GM12878 (cell line): ENCODE measurements around the gene AP4E1. TPM values are rescaled to one million over a fixed set of nuclear protein-coding genes. Genes with fewer than 3 reads are reported as not detected.
A peak's percentile ranks its signal among the peaks of the same experiment; 100 is the strongest.

ENCODE experiments used
- ATAC-seq: fragments of 200-7000 bp; cut with Tn5 transposase; 3 replicates; pipeline ENCODE4 v1.9.1; 2020; ENCODE audit warnings: mild to moderate bottlenecking, moderate library complexity
- BruUV-seq: library from RNA; stranded (reverse); fragments of 400-500 nt; replicated peaks from 2 replicates; lab custom pipeline; 2021; lab: Mats Ljungman, UMichigan
- CTCF ChIA-PET: fragments of 300-600 bp; sonication (Branson Sonifier 250); formaldehyde crosslinking; extraction: SDS; loops from one replicate; lab custom pipeline; 2021; ENCODE audit warnings: inconsistent platforms; lab: Yijun Ruan, JAX
- POLR2A ChIA-PET: fragments of 350-600 bp; formaldehyde crosslinking; extraction: SDS; loops from one replicate; lab custom pipeline; 2021; ENCODE audit warnings: inconsistent platforms; lab: Charles Lee
- RAD21 ChIA-PET: fragments of 300-600 bp; sonication (Branson Sonifier 250); formaldehyde crosslinking; loops from one replicate; lab custom pipeline; 2023; ENCODE audit warnings: antibody characterized with exemption; ENCODE audit not compliant: unreplicated experiment; lab: Charles Lee
- SMC1A ChIA-PET: fragments of 300-600 bp; sonication (Branson Sonifier 250); formaldehyde crosslinking; loops from one replicate; lab custom pipeline; 2023; ENCODE audit not compliant: unreplicated experiment, uncharacterized antibody; lab: Charles Lee
- DNase-seq: peaks from one replicate; pipeline ENCODE4 v3.0.0-alpha.2; 2011; ENCODE audit warnings: low read depth, low spot score
- FAIRE-seq: peaks from 3 replicates; lab custom pipeline; 2011; peaks lifted over from hg19 to GRCh38; lab: Jason Lieb, UNC
- H2AFZ ChIP-seq: 2 replicates; pipeline ENCODE4 v1.6.0; 2011; ENCODE audit warnings: low read depth, low read length, control low read depth; ENCODE audit not compliant: control insufficient read depth
- H3K27ac ChIP-seq: 2 replicates; pipeline ENCODE4 v1.5.1; 2011; ENCODE audit warnings: control low read depth; ENCODE audit not compliant: control insufficient read depth, insufficient read depth
- H3K27me3 ChIP-seq, 2 experiments: replicated peaks in 1 of 2; 2 replicates each; pipeline versions ENCODE4 v1.6.0 to v1.6.1; 2011; ENCODE audit warnings: low read length in 1 of 2; ENCODE audit not compliant: control insufficient read depth in 2 of 2, insufficient read depth in 2 of 2
- H3K36me3 ChIP-seq, 2 experiments: 2 replicates each; pipeline ENCODE4 v1.5.1; 2011; ENCODE audit warnings: low read length in 1 of 2; ENCODE audit not compliant: control insufficient read depth in 2 of 2, insufficient read depth in 2 of 2
- H3K4me1 ChIP-seq: 2 replicates; pipeline ENCODE4 v1.6.1; 2011; ENCODE audit warnings: mild to moderate bottlenecking, low read length, moderate library complexity, mixed read lengths; ENCODE audit not compliant: control insufficient read depth, insufficient read depth
- H3K4me2 ChIP-seq: 2 replicates; pipeline ENCODE4 v1.6.0; 2011; ENCODE audit warnings: control low read depth; ENCODE audit not compliant: control insufficient read depth, insufficient read depth
- H3K4me3 ChIP-seq: fragments of 200-600 bp; sonication (generic); 2 replicates; pipeline ENCODE4 v1.5.1; 2016
- H3K79me2 ChIP-seq: 2 replicates; pipeline ENCODE4 v1.6.0; 2011; ENCODE audit warnings: low read length; ENCODE audit not compliant: control insufficient read depth, insufficient read depth
- H3K9ac ChIP-seq: 2 replicates; pipeline ENCODE4 v1.8.0; 2011; ENCODE audit warnings: low read length, control low read depth, mixed read lengths; ENCODE audit not compliant: control insufficient read depth, insufficient read depth
- H3K9me3 ChIP-seq: replicated peaks from 3 replicates; pipeline ENCODE4 v1.5.1; 2011; ENCODE audit warnings: mild to moderate bottlenecking, low read length; ENCODE audit not compliant: control insufficient read depth, insufficient read depth
- H4K20me1 ChIP-seq: 2 replicates; pipeline ENCODE4 v1.6.0; 2011; ENCODE audit not compliant: control insufficient read depth, insufficient read depth
- ZBED1 ChIP-seq: IDR thresholded peaks from 2 replicates; pipeline ENCODE4 v1.6.1; 2016; ENCODE audit warnings: borderline replicate concordance
- WGBS: methylation state at CpG from one replicate; pipeline ENCODE4 v1.1.6; 2016; ENCODE audit warnings: low lambda C conversion rate; ENCODE audit not compliant: insufficient replicate concordance, insufficient coverage; ENCODE audit errors: missing lambda C conversion rate; 5-methylcytosine and 5-hydroxymethylcytosine counted together
- in situ Hi-C: fragments of 300-500 bp; cut with MboI; formaldehyde crosslinking; loops from 9 replicates; pipeline ENCODE4 v1.14.3; 2018; ENCODE audit warnings: mixed read lengths
- intact Hi-C: fragments of 100-400 bp; cut with micrococcal nuclease; formaldehyde crosslinking; loops from one replicate; pipeline ENCODE4 v1.14.2; 2022; ENCODE audit not compliant: unreplicated experiment
- polyA plus RNA-seq, 11 experiments: library from polyadenylated mRNA; depleted of rRNA in 4 of 11; unstranded in 6 of 11; stranded (reverse) in 5 of 11; fragments of >200 nt; fragmentation: Nextera tagmentation in 4 of 11; fragmentation: Illumina TruSeq in 1 of 11; extraction: Ambion mirVana in 4 of 11; extraction: Trizol in 1 of 11; gene quantifications; 1 replicate in 1 of 11; 2 replicates in 10 of 11; pipeline versions ENCODE4 v1.2.1 to v1.2.3, GENCODE V29; 2011 to 2016; ENCODE audit warnings: inconsistent platforms in 2 of 11, missing spikeins in 2 of 11, low read depth in 1 of 11
- total RNA-seq, 4 experiments: library from RNA; depleted of rRNA in 3 of 4; stranded (reverse); fragments of >200 nt in 3 of 4; fragmentation: Illumina TruSeq in 1 of 4; extraction: Trizol in 1 of 4; gene quantifications; 2 replicates each; pipeline versions ENCODE4 v1.2.1 to v1.2.3, GENCODE V29; 2013 to 2021
- TF ChIP-seq, protein P1 (sequence below), 3 experiments: IDR thresholded peaks in 2 of 3; conservative IDR thresholded peaks in 1 of 3; 2 replicates each; pipeline ENCODE4 v1.5.1; 2011; ENCODE audit warnings: low read depth in 3 of 3, low read length in 3 of 3, mild to moderate bottlenecking in 3 of 3, control low read depth in 2 of 3, moderate library complexity in 2 of 3, inconsistent platforms in 1 of 3, mixed read lengths in 1 of 3; ENCODE audit not compliant: control insufficient read depth in 2 of 3, insufficient read depth in 1 of 3; ENCODE audit errors: extremely low read depth in 1 of 3
- TF ChIP-seq, protein P2 (sequence below): IDR thresholded peaks from 2 replicates; pipeline ENCODE4 v1.6.1; 2011; ENCODE audit warnings: low read depth, low read length, improper control_type of control experiment, borderline replicate concordance

The AP4E1 gene
- total and polyA plus RNA-seq, 10 of the 15 experiments (the other 5 are each of a cell fraction or from before 2014, with no cell fraction given) = 1.2 to 11.4 (median 6.7) TPM

DNA sequence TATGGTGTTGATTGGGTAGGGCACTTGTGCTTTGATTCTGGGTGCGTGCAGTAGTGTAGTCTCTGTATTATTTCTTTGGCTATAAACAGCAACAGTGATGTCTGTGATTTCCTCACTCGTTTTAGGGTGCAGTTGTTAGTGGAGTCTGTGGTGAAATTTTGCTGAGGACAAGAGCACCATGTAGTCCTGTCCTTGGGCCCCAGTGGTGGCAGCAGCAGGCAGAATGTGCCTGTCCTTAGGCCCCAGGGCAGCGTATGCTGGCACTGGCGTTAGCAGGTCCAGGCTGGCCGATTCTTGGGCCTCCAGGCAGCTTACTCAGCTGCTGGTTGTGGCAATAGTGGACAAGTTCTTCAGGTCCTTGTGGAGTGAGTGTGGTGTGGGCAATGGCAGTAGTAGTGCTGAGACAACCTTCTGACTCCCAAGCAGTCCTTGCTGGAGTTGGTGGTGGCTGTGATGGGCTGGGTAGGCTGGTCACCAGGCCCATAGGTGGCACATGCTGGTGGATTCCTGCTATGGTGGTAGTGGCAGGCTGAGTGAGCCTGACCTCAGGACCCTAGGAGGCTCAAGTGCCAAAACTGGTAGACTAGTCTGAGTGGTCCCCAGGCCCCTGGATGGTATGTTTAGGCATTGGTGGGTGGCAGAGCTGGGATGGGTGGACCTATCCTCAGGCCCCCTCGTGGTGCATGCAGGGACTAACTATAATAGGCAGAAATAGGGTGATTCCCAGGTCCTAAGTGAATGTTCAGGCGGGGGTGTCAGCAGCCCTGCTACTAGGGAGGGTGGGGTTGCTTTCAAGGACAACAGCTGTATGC lies 129.9 kb downstream of the AP4E1 start:
- no peaks in the 10 kb centered on the region for H3K27me3 ChIP-seq
- ChIA-PET SMC1A (no interaction called here), CTCF (no interaction called here), RAD21 (no interaction called here), POLR2A (no interaction called here)
- H3K27ac ChIP-seq = no peak overlapping the region
- H3K9ac ChIP-seq = no peak overlapping the region
- no peak for DNase-seq
- H3K4me2 ChIP-seq = no peak overlapping the region
- no peak overlapping the region for H2AFZ ChIP-seq
- no peak; the same call in 2 of the 3 replicates for ATAC-seq
- no peak overlapping the region for H3K4me3 ChIP-seq
- in situ Hi-C loops (no loop called here), intact Hi-C loops (no loop called here)
- no TSS peak for BruUV-seq
- WGBS = 39% methylated on average over 7 of the region's 7 CpGs
- H3K79me2 ChIP-seq = no peaks in the 10 kb centered on the region
- TF ChIP-seq, protein P1, sequence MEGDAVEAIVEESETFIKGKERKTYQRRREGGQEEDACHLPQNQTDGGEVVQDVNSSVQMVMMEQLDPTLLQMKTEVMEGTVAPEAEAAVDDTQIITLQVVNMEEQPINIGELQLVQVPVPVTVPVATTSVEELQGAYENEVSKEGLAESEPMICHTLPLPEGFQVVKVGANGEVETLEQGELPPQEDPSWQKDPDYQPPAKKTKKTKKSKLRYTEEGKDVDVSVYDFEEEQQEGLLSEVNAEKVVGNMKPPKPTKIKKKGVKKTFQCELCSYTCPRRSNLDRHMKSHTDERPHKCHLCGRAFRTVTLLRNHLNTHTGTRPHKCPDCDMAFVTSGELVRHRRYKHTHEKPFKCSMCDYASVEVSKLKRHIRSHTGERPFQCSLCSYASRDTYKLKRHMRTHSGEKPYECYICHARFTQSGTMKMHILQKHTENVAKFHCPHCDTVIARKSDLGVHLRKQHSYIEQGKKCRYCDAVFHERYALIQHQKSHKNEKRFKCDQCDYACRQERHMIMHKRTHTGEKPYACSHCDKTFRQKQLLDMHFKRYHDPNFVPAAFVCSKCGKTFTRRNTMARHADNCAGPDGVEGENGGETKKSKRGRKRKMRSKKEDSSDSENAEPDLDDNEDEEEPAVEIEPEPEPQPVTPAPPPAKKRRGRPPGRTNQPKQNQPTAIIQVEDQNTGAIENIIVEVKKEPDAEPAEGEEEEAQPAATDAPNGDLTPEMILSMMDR (IDR thresholded peaks at IDR 0.05 in 2 of 3, conservative IDR thresholded peaks at IDR 0.05 in 1 of 3; ENCODE audit: control insufficient read depth in 2 of 3, extremely low read depth in 1 of 3, insufficient read depth in 1 of 3, low read depth in 3 of 3, low read length in 3 of 3) = 0 out of 6 replicates have a peak, but pooled peaks of 1 of the 3 experiments have one; percentile 4
- TF ChIP-seq, protein P2, sequence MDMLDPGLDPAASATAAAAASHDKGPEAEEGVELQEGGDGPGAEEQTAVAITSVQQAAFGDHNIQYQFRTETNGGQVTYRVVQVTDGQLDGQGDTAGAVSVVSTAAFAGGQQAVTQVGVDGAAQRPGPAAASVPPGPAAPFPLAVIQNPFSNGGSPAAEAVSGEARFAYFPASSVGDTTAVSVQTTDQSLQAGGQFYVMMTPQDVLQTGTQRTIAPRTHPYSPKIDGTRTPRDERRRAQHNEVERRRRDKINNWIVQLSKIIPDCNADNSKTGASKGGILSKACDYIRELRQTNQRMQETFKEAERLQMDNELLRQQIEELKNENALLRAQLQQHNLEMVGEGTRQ = no peak
- TF ChIP-seq ZBED1 = no peak
- H3K36me3 ChIP-seq = no peaks in the 10 kb centered on the region
- H3K4me1 ChIP-seq = no peaks in the 10 kb centered on the region
- FAIRE-seq = no peak
- no peaks in the 10 kb centered on the region for H4K20me1 ChIP-seq
- H3K9me3 ChIP-seq = no peaks in the 10 kb centered on the region
